Activated T-cell treated with anti-CD3 and anti-CD28 coated beads, Interleukin-2, amount 50 U/mL, for 24 hours (primary cell): Measurements from ENCODE around the gene PPP2R2B.

Experiments used
- DNase-seq: peaks from one replicate; pipeline ENCODE4 v3.0.0-alpha.2; 2020
- H3K27ac Mint-ChIP-seq: 2 replicates; pipeline ENCODE4 v1.8.0; 2020; ENCODE audit warnings: mild to moderate bottlenecking, mixed read lengths
- H3K27me3 Mint-ChIP-seq: 2 replicates; pipeline ENCODE4 v1.8.0; 2020; ENCODE audit warnings: mixed read lengths
- H3K36me3 Mint-ChIP-seq: 2 replicates; pipeline ENCODE4 v1.8.0; 2020; ENCODE audit warnings: low read depth, mixed read lengths
- H3K4me1 Mint-ChIP-seq: 2 replicates; pipeline ENCODE4 v1.8.0; 2020; ENCODE audit warnings: low read depth, mixed read lengths
- H3K4me3 Mint-ChIP-seq: 2 replicates; pipeline ENCODE4 v1.8.0; 2020; ENCODE audit warnings: mild to moderate bottlenecking, moderate library complexity, mixed read lengths
- H3K9me3 Mint-ChIP-seq: 2 replicates; pipeline ENCODE4 v1.8.0; 2020; ENCODE audit warnings: mixed read lengths

PPP2R2B gene

GRCh38 chr5:146873186-146873917 is 5.2 kb downstream of the PPP2R2B start:
- no peak overlapping the region for H3K4me3 Mint-ChIP-seq

DNA sequence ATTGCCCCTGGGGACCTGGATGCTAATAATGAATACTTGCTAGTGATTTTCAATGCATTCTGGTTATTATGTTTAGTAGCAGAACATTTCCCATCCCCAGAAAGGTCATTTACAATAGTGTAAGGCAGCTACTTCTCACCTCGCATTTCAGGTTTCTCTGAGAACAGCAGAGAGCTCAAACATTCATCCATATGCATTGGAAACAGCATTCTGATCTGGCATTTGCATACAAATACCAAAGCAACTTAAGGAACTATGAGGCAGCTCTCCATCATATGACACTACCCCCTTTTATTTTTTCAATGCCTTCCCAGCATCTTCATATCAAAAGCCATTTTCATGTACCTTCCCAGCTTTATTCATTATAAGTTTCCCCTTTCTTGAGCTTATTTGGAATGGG is 6.4 kb downstream of the PPP2R2B start:
- Mint-ChIP-seq H3K27me3 (peaks cover 12% of the 10 kb centered on the region), H3K4me1 (peaks cover 23% of the 10 kb centered on the region), H3K4me3 (no peak overlapping the region)

More at GRCh38 chr5:146873186-146873917, 5.2 kb downstream of the PPP2R2B start:
- Mint-ChIP-seq H3K36me3 (no peaks in the 10 kb centered on the region), H3K9me3 (no peaks in the 10 kb centered on the region), H3K27me3 (peaks cover 15% of the 10 kb centered on the region), H3K4me1 (peaks cover 24% of the 10 kb centered on the region), H3K27ac (no peak overlapping the region)
- no peak for DNase-seq

DNA sequence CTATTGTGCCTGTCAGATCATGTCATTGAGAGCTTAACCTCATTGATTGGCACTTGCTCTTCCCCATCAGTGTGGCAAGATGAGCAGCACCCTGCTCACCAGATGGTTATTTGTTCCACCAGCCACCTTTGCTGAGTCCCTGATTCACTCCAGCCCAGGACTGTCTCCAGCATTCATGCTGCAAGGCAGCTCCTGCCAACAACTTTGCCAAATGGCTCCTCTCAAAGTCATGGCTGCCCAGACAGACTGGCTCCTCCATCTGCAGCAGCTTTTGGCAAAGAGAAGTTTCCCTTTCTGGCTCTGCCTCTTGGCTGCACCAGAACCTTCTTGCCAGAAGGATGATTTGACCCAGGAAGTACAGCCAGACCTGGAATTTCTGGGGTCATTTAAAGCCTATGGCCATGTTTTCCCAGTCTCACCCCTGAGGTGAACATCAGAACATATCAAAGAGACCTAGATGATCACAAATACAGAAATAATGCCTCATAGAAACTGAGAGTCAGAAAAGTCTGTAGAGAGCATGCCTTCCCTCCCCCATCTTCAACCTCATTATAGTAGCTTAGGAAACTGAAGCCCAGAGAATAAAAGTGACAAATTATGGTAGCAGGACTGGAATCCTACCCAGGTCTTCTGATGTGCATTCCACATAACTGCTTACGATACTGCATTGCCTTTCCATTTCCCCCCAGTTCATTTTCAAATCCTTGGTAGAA is 10.4 kb downstream of the PPP2R2B start:
- Mint-ChIP-seq H3K4me1 (peaks cover 10% of the 10 kb centered on the region), H3K9me3 (no peaks in the 10 kb centered on the region), H3K27ac (no peak overlapping the region), H3K36me3 (no peaks in the 10 kb centered on the region), H3K27me3 (no peaks in the 10 kb centered on the region), H3K4me3 (no peak overlapping the region)
- no peak for DNase-seq

More for the DNA sequence above, 6.4 kb downstream of the PPP2R2B start:
- Mint-ChIP-seq H3K36me3 (no peaks in the 10 kb centered on the region), H3K27ac (no peak overlapping the region), H3K9me3 (no peaks in the 10 kb centered on the region)
- no peak for DNase-seq

GRCh38 chr5:146866263-146866662 is 12.3 kb downstream of the PPP2R2B start:
- Mint-ChIP-seq H3K4me3 (no peak overlapping the region), H3K27ac (no peak overlapping the region), H3K9me3 (no peaks in the 10 kb centered on the region), H3K36me3 (no peaks in the 10 kb centered on the region), H3K4me1 (peaks cover 10% of the 10 kb centered on the region), H3K27me3 (no peaks in the 10 kb centered on the region)
- no peak for DNase-seq

DNA sequence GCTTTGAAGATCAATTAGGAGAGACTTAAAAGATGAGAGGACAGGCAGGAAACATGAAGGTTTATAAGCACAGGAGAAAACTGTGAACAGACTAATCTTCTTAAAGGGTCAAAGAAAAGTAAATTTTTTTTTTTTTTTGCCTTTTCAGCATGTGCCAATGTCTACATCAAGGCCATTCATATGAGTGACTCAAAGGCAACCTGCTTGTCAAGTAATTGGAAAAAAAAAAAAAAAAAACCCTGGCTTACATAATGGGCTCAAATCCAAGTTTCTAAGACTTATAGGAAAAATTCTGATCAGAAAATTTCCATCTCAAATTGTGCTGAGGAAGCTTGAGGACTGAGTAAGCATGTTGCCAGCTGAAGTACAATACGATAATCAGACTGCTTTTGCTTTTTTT is 15.9 kb downstream of the PPP2R2B start:
- DNase-seq = no peak
- Mint-ChIP-seq H3K9me3 (no peaks in the 10 kb centered on the region), H3K36me3 (no peaks in the 10 kb centered on the region), H3K4me1 (peaks cover 9% of the 10 kb centered on the region), H3K4me3 (no peak overlapping the region), H3K27ac (no peak overlapping the region), H3K27me3 (no peaks in the 10 kb centered on the region)

DNA sequence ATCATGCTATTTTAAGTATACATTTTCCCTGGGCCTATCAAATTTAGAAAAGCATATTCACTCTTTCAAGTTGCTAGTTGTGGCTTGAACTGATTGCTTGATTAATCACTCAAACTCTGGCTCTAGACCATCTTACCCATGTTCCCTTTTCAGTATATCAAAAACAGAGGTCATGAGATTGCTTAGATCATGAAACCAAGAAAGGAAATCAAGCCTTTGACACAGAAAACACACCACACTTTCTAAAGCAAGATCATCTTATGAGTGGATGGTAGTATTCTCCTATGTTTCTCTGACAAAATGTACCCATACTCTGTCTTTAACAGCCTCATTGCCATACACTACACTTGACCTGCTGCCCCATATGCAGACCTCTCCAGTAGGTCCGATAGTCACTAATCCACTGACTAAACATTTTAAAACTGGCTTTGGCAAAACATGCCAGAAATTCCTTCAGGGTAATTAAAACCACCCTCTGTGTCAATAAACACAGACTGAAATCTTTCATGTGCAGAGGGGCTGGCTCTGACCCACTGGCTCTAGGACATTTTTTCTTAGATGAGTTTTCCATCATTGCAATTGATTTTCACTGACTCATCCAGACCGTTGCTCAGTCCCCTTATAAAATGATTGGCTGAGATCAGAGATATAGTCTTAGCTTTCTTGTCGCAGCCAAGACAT is 18.2 kb downstream of the PPP2R2B start:
- no peaks in the 10 kb centered on the region for H3K9me3 Mint-ChIP-seq
- no peak overlapping the region for H3K4me3 Mint-ChIP-seq
- no peak for DNase-seq
- no peaks in the 10 kb centered on the region for H3K36me3 Mint-ChIP-seq
- no peaks in the 10 kb centered on the region for H3K27me3 Mint-ChIP-seq
- H3K27ac Mint-ChIP-seq = no peak overlapping the region
- peaks cover 9% of the 10 kb centered on the region for H3K4me1 Mint-ChIP-seq

DNA sequence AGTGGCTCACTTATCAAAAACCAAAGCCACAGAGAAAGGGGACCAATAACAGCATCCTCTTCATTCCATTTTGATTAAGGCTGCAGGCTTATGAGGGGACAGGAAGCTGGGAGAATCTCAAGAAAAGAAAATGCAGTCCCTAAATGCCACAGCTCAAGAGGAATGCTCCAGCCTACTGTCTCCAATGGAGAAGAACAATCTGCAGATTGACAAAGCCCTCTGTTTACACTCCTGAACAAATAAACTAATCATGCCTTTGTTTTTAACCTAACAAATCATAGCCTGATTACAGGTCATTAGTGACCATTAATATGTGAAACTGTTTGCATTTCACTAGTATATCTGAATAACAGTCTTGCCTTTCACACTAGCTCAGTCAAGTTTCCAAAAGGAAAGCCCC is 26.5 kb downstream of the PPP2R2B start:
- DNase-seq = no peak
- no peak overlapping the region for H3K4me3 Mint-ChIP-seq
- H3K4me1 Mint-ChIP-seq = no peaks in the 10 kb centered on the region
- no peaks in the 10 kb centered on the region for H3K27me3 Mint-ChIP-seq
- H3K27ac Mint-ChIP-seq = no peak overlapping the region
- H3K9me3 Mint-ChIP-seq = no peaks in the 10 kb centered on the region
- no peaks in the 10 kb centered on the region for H3K36me3 Mint-ChIP-seq

DNA sequence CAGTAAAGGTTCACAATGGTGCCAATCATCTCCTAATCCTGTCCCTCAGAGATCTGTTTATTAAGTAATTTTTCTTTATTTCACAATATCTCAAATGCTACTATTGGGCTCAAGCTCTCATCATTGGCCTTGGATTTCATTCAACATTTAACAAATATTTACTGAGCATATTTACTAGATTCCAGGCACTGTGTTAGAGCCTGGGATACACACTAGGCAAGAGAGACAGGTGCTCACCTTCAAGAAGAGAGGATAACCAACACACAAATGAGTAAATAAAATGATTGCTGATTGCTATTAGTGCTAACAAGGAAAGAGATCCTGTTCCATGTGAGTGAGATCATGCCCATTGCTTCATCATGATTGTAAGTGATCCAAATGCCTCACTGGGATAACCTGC is 27.4 kb downstream of the PPP2R2B start:
- no peaks in the 10 kb centered on the region for H3K36me3 Mint-ChIP-seq

GRCh38 chr5:146849694-146850303 is 28.8 kb downstream of the PPP2R2B start:
- no peaks in the 10 kb centered on the region for H3K4me1 Mint-ChIP-seq
- no peak overlapping the region for H3K27ac Mint-ChIP-seq
- no peaks in the 10 kb centered on the region for H3K36me3 Mint-ChIP-seq

More for the DNA sequence above, 27.4 kb downstream of the PPP2R2B start:
- no peaks in the 10 kb centered on the region for H3K27me3 Mint-ChIP-seq
- H3K9me3 Mint-ChIP-seq = no peaks in the 10 kb centered on the region
- no peaks in the 10 kb centered on the region for H3K4me1 Mint-ChIP-seq
- H3K4me3 Mint-ChIP-seq = no peak overlapping the region
- DNase-seq = no peak
- H3K27ac Mint-ChIP-seq = no peak overlapping the region

DNA sequence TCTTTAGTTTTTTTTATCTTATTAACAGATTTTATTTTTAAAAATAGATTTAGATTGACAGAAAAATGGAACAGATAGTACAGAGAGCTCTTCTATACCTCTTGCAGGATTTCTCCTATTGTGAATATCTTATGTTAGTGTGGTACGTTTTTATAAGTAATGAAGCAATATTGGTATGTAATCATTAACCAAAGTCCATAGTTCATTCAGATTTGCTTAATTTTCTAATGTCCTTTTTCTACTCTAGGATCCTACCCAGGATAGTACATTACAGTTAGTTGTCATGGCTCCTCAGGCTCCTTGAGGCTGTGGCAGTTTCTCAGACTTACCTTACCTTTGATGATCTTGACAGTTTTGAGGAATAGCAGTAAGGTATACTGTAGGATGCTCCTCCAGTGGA is 30.4 kb downstream of the PPP2R2B start:
- Mint-ChIP-seq H3K27me3 (no peaks in the 10 kb centered on the region), H3K4me1 (no peaks in the 10 kb centered on the region), H3K9me3 (no peaks in the 10 kb centered on the region), H3K36me3 (no peaks in the 10 kb centered on the region), H3K27ac (no peak overlapping the region), H3K4me3 (no peak overlapping the region)
- no peak for DNase-seq

More at GRCh38 chr5:146849694-146850303, 28.8 kb downstream of the PPP2R2B start:
- no peak overlapping the region for H3K4me3 Mint-ChIP-seq
- H3K9me3 Mint-ChIP-seq = no peaks in the 10 kb centered on the region
- DNase-seq = no peak
- no peaks in the 10 kb centered on the region for H3K27me3 Mint-ChIP-seq

GRCh38 chr5:146840016-146840415 is 38.5 kb downstream of the PPP2R2B start:
- DNase-seq = no peak
- H3K27me3 Mint-ChIP-seq = no peaks in the 10 kb centered on the region
- peaks cover 3% of the 10 kb centered on the region for H3K9me3 Mint-ChIP-seq
- no peak overlapping the region for H3K4me3 Mint-ChIP-seq
- no peak overlapping the region for H3K27ac Mint-ChIP-seq
- no peaks in the 10 kb centered on the region for H3K4me1 Mint-ChIP-seq
- no peaks in the 10 kb centered on the region for H3K36me3 Mint-ChIP-seq

- Mint-ChIP-seq H3K4me3 (no peak overlapping the region), H3K27me3 (no peaks in the 10 kb centered on the region), H3K4me1 (peaks cover 9% of the 10 kb centered on the region), H3K27ac (no peak overlapping the region), H3K9me3 (peaks cover 3% of the 10 kb centered on the region), H3K36me3 (no peaks in the 10 kb centered on the region)
- DNase-seq = no peak
These were observed 42.2 kb downstream of the PPP2R2B start for GRCh38 chr5:146836226-146836842.

GRCh38 chr5:146832985-146833732 is 45.4 kb downstream of the PPP2R2B start:
- H3K4me1 Mint-ChIP-seq = peaks cover 9% of the 10 kb centered on the region
- no peaks in the 10 kb centered on the region for H3K36me3 Mint-ChIP-seq
- no peak overlapping the region for H3K4me3 Mint-ChIP-seq
- no peaks in the 10 kb centered on the region for H3K9me3 Mint-ChIP-seq
- no peaks in the 10 kb centered on the region for H3K27me3 Mint-ChIP-seq
- peak overlapping the region; percentile 18 for H3K27ac Mint-ChIP-seq
- no peak for DNase-seq

DNA sequence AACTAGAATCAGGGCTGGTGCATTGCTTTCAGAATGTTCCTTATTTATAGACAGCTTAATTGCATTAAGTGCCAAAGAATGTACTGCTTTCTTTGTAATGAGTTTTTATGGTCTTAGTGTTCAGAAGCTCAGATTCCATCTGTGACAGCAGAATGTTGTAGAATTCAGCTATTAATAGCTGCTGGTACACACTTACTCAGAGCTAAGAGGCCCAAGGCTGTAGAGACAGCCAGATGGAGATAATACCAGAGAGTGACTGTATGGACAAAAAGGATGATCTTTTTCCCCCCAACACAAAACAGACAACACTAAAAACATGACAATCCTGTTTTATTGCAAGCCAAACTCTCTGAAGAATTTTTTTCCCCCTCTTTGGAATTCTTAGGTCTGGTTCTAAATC is 50.2 kb downstream of the PPP2R2B start:
- no peaks in the 10 kb centered on the region for H3K36me3 Mint-ChIP-seq
- no peaks in the 10 kb centered on the region for H3K27me3 Mint-ChIP-seq
- no peak for DNase-seq
- H3K4me3 Mint-ChIP-seq = no peak overlapping the region
- no peak overlapping the region for H3K27ac Mint-ChIP-seq
- H3K4me1 Mint-ChIP-seq = peaks cover 5% of the 10 kb centered on the region
- H3K9me3 Mint-ChIP-seq = no peaks in the 10 kb centered on the region
